Hepatocyte (in vitro differentiated cells): ENCODE data around the gene EXOC3L4. TPM values are rescaled to one million over a fixed set of nuclear protein-coding genes. Genes with fewer than 3 reads are reported as not detected.

Experiments
- DNase-seq: peaks from one replicate; pipeline ENCODE4 v3.0.0-alpha.2; 2016; ENCODE audit warnings: low spot score
- H2AFZ ChIP-seq: fragments of 200-600 bp; sonication (generic); 2 replicates; pipeline ENCODE4 v1.6.0; 2016; ENCODE audit warnings: antibody characterized with exemption, mild to moderate bottlenecking
- H3K27ac ChIP-seq: fragments of 200-600 bp; sonication (generic); 2 replicates; pipeline ENCODE4 v1.5.1; 2016; ENCODE audit warnings: mild to moderate bottlenecking
- H3K27me3 ChIP-seq: fragments of 200-600 bp; sonication (generic); 2 replicates; pipeline ENCODE4 v1.6.1; 2016
- H3K36me3 ChIP-seq: fragments of 200-600 bp; sonication (generic); replicated peaks from 2 replicates; pipeline ENCODE4 v1.5.1; 2016; ENCODE audit warnings: low read depth; ENCODE audit not compliant: insufficient read depth
- H3K4me1 ChIP-seq: fragments of 200-600 bp; sonication (generic); 2 replicates; pipeline ENCODE4 v1.5.1; 2016; ENCODE audit warnings: mild to moderate bottlenecking, moderate library complexity; ENCODE audit not compliant: insufficient read depth
- H3K4me2 ChIP-seq: fragments of 200-600 bp; sonication (generic); 2 replicates; pipeline ENCODE4 v1.6.0; 2016
- H3K4me3 ChIP-seq: fragments of 200-600 bp; sonication (generic); 2 replicates; pipeline ENCODE4 v1.5.1; 2016; ENCODE audit warnings: mild to moderate bottlenecking
- H3K79me2 ChIP-seq: fragments of 200-600 bp; sonication (generic); 2 replicates; pipeline ENCODE4 v1.6.0; 2017; ENCODE audit warnings: mild to moderate bottlenecking
- H3K9me2 ChIP-seq: fragments of 200-600 bp; sonication (generic); replicated peaks from 2 replicates; pipeline ENCODE4 v1.6.0; 2017; ENCODE audit warnings: mild to moderate bottlenecking; ENCODE audit not compliant: insufficient read depth
- H3K9me3 ChIP-seq: fragments of 200-600 bp; sonication (generic); 2 replicates; pipeline ENCODE4 v1.5.1; 2016; ENCODE audit warnings: low read depth, mild to moderate bottlenecking
- H4K20me1 ChIP-seq: fragments of 200-600 bp; sonication (generic); 2 replicates; pipeline ENCODE4 v1.6.0; 2016; ENCODE audit warnings: mild to moderate bottlenecking; ENCODE audit not compliant: insufficient read depth, poor library complexity, severe bottlenecking
- CTCF ChIP-seq: fragments of 200-600 bp; sonication (generic); IDR thresholded peaks from 2 replicates; pipeline ENCODE4 v1.5.1; 2016; ENCODE audit warnings: antibody characterized with exemption, mild to moderate bottlenecking; ENCODE audit not compliant: poor library complexity
- EZH2 ChIP-seq: fragments of 200-600 bp; sonication (generic); IDR thresholded peaks from 2 replicates; pipeline ENCODE4 v1.6.1; 2016; ENCODE audit warnings: antibody characterized with exemption, mild to moderate bottlenecking, borderline replicate concordance
- EZH2phosphoT487 ChIP-seq: fragments of 200-600 bp; sonication (generic); IDR thresholded peaks from one replicate; pipeline ENCODE4 v1.6.1; 2018; ENCODE audit warnings: antibody characterized with exemption, mild to moderate bottlenecking, low read depth, moderate library complexity; ENCODE audit not compliant: unreplicated experiment, severe bottlenecking
- WGBS: methylation state at CpG from one replicate; pipeline ENCODE4 v1.1.6; 2016; ENCODE audit warnings: low lambda C conversion rate; ENCODE audit errors: missing lambda C conversion rate; 5-methylcytosine and 5-hydroxymethylcytosine counted together
- polyA plus RNA-seq: library from polyadenylated mRNA; unstranded; fragments of >200 nt; fragmentation: Nextera tagmentation; extraction: Ambion mirVana; gene quantifications from 2 replicates; pipeline ENCODE4 v1.2.1, GENCODE V29; 2016
- total RNA-seq: library from RNA; depleted of rRNA; stranded (reverse); fragments of >200 nt; gene quantifications from 2 replicates; pipeline ENCODE4 v1.2.3, GENCODE V29; 2014

The EXOC3L4 gene
- total and polyA plus RNA-seq, 2 experiments from 2014 or later: 35.3 to 40.3 TPM

DNA sequence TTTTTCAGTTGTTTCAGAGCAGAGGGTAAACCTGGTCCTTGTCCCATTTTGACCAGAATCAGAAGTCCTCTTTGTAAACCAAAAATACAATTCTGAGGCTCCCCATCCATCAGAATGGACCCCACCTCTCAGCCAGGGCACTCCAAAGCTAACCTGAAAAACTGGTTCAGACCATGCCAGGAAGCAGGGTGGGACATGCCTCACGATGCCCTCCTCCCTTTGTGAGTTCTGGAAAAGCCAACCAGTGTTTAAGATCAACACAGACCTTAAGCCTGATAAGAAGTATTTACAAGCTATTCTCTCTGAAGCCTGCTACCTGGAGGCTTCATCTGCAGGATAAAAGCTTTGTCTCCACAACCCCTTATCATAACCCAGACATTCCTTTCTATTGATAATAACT, 64.2 kb downstream of the EXOC3L4 start:
- Histone ChIP-seq H3K4me2 (no peak overlapping the region), H2AFZ (no peak overlapping the region), H3K4me1 (peaks cover 11% of the 10 kb centered on the region), H3K36me3 (no peaks in the 10 kb centered on the region), H3K27ac (no peak overlapping the region), H3K9me2 (no peaks in the 10 kb centered on the region), H3K9me3 (no peaks in the 10 kb centered on the region), H4K20me1 (no peaks in the 10 kb centered on the region), H3K79me2 (no peaks in the 10 kb centered on the region), H3K4me3 (no peak overlapping the region), H3K27me3 (no peaks in the 10 kb centered on the region)
- DNase-seq: no peak
- TF ChIP-seq EZH2: no peak
- TF ChIP-seq EZH2phosphoT487: no peak
- no peak for TF ChIP-seq CTCF
- 21% methylated on average over 1 of the region's 1 CpG for WGBS

Other genes starting within 250 kb of the EXOC3L4 start
- gene AMN, start 172.1 kb upstream of the EXOC3L4 start, total RNA-seq: 157 and 169 TPM in 2 replicates
- 217 and 247 TPM in 2 replicates for gene AMN, start 172.1 kb upstream of the EXOC3L4 start, polyA plus RNA-seq
- gene CDC42BPB, start 37.2 kb upstream of the EXOC3L4 start, total RNA-seq: 41.7 and 60.6 TPM in 2 replicates
- gene CDC42BPB, start 37.2 kb upstream of the EXOC3L4 start, polyA plus RNA-seq: 9.4 and 10.2 TPM in 2 replicates
- gene LBHD2, start 10.5 kb upstream of the EXOC3L4 start, total RNA-seq: not detected in 2 replicates
- gene LBHD2, start 10.5 kb upstream of the EXOC3L4 start, polyA plus RNA-seq: 0.21 TPM in 1 of 2 replicates, not detected in the other
- gene TNFAIP2, start 28.7 kb downstream of the EXOC3L4 start, total RNA-seq: 14.0 and 16.0 TPM in 2 replicates
- gene TNFAIP2, start 28.7 kb downstream of the EXOC3L4 start, polyA plus RNA-seq: 14.2 and 28.2 TPM in 2 replicates
- gene EIF5, start 239.5 kb downstream of the EXOC3L4 start, total RNA-seq: 151 and 161 TPM in 2 replicates
- 331 and 355 TPM in 2 replicates for gene EIF5, start 239.5 kb downstream of the EXOC3L4 start, polyA plus RNA-seq